ENCODE measurements around the gene OR2D2. TPM values are rescaled to one million over a fixed set of nuclear protein-coding genes. Genes with fewer than 3 reads are reported as not detected.

The OR2D2 gene, protein sequence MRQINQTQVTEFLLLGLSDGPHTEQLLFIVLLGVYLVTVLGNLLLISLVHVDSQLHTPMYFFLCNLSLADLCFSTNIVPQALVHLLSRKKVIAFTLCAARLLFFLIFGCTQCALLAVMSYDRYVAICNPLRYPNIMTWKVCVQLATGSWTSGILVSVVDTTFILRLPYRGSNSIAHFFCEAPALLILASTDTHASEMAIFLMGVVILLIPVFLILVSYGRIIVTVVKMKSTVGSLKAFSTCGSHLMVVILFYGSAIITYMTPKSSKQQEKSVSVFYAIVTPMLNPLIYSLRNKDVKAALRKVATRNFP
- total RNA-seq (not detected), polyA plus RNA-seq (not detected)

DNA sequence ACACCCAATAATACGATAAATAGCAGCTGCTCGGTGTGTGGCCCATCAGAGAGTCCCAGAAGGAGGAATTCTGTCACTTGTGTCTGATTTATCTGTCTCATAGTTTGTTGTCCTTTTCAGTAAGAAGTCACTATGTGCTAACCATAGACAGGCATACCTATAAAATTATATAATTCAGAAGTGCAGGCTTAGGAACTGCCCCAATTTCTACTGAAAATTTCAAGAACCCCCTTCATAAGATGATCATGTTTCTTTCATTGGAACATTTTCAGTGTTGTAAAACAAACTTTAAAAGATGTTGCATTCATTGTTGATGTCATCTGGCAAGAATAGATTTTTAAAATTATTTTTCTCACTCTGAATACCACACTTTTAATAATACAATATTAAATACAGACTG, at the start of gene OR2D2:
Gene OR2D2, minus strand, starts transcription at position 101 of the 400 bp plus-strand sequence. Its CDS starts 0 bp downstream, at position 101.
- Histone ChIP-seq H3K27me3 (no peaks in the 10 kb centered on the region), H3K36me3 (no peaks in the 10 kb centered on the region), H3K4me3 (no peak within 1 kb of the TSS), H3K9me3 (peaks cover 0 to 3% (median under 1%) of the 10 kb centered on the region in 4 donors), H3K4me1 (no peaks in the 10 kb centered on the region), H3K27ac (no peak within 1 kb of the TSS)
- DNase-seq: no peak
- WGBS, 2 donors: 85 to 90% methylated on average over 2 of the region's 2 CpGs
- intact Hi-C loops (cut with DNase I): no loop called here
- TF ChIP-seq POLR2AphosphoS5 (IDR thresholded peaks at IDR 0.05) (no peak), POLR2A (IDR thresholded peaks at IDR 0.05) (no peak), EP300 (IDR thresholded peaks at IDR 0.05) (no peak)
- TF ChIP-seq, protein P1, sequence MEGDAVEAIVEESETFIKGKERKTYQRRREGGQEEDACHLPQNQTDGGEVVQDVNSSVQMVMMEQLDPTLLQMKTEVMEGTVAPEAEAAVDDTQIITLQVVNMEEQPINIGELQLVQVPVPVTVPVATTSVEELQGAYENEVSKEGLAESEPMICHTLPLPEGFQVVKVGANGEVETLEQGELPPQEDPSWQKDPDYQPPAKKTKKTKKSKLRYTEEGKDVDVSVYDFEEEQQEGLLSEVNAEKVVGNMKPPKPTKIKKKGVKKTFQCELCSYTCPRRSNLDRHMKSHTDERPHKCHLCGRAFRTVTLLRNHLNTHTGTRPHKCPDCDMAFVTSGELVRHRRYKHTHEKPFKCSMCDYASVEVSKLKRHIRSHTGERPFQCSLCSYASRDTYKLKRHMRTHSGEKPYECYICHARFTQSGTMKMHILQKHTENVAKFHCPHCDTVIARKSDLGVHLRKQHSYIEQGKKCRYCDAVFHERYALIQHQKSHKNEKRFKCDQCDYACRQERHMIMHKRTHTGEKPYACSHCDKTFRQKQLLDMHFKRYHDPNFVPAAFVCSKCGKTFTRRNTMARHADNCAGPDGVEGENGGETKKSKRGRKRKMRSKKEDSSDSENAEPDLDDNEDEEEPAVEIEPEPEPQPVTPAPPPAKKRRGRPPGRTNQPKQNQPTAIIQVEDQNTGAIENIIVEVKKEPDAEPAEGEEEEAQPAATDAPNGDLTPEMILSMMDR (IDR thresholded peaks at IDR 0.05): no peak

DNA sequence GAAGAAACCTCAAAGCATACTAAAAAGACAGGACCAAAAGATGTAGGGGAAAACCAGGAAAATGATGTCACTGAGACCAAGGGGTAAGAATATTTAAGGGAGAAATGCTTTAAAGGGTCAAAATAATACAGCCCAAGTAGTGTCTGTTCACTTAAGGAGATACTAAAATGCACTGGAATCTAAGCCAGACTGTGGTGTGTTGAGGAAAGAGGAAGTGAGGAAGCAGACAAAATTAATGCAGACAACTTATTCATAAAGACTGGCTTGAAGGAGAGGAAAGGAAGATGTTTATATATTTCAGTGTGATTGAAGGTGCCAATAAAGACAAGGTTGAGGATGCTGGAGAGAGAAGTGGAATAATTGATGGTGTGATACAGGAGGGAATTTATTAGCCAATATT, 49.7 kb upstream of the OR2D2 start:
- TF ChIP-seq, protein P1 (IDR thresholded peaks at IDR 0.05): no peak
- TF ChIP-seq POLR2A (IDR thresholded peaks at IDR 0.05) (no peak), POLR2AphosphoS5 (IDR thresholded peaks at IDR 0.05) (no peak), EP300 (IDR thresholded peaks at IDR 0.05) (no peak)
- H3K36me3 ChIP-seq: no peaks in the 10 kb centered on the region
- intact Hi-C loops (cut with DNase I): no loop called here

DNA sequence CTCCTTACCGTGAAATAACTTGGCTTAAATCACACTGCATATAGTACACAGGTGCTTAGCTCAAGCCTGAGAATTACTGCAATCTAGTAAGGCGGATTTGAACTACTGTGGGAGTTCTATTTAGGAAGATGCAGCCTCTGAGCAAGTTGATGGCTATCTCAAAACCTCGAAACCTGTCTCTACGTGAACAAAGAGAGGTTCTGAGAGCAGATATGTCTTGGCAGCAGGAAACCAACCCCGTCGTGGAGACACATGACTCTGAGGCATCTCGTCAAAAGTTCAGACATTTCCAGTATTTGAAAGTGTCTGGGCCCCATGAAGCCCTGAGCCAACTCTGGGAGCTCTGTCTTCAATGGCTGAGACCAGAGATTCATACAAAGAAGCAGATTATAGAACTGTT, 39.8 kb upstream of the OR2D2 start:
- Histone ChIP-seq H3K9me3 (no peaks in the 10 kb centered on the region), H3K4me3 (no peak overlapping the region), H3K27ac (no peak overlapping the region), H3K27me3 (no peaks in the 10 kb centered on the region), H3K36me3 (no peaks in the 10 kb centered on the region), H3K4me1 (peaks cover 0 to 8% (median 5%) of the 10 kb centered on the region in 4 donors)
- TF ChIP-seq EP300 (IDR thresholded peaks at IDR 0.05) (no peak), POLR2AphosphoS5 (IDR thresholded peaks at IDR 0.05) (no peak), POLR2A (IDR thresholded peaks at IDR 0.05) (no peak)
- TF ChIP-seq, protein P1 (IDR thresholded peaks at IDR 0.05): no peak
- 79 to 90% methylated on average over 7 of the region's 7 CpGs for WGBS, 2 donors
- intact Hi-C loops (cut with DNase I): no loop called here
- DNase-seq: no peak

More for the DNA sequence above, 49.7 kb upstream of the OR2D2 start:
- no peak overlapping the region for H3K27ac ChIP-seq
- no peaks in the 10 kb centered on the region for H3K4me1 ChIP-seq
- H3K9me3 ChIP-seq: no peaks in the 10 kb centered on the region
- no peaks in the 10 kb centered on the region for H3K27me3 ChIP-seq
- no peak overlapping the region for H3K4me3 ChIP-seq
- DNase-seq: no peak

DNA sequence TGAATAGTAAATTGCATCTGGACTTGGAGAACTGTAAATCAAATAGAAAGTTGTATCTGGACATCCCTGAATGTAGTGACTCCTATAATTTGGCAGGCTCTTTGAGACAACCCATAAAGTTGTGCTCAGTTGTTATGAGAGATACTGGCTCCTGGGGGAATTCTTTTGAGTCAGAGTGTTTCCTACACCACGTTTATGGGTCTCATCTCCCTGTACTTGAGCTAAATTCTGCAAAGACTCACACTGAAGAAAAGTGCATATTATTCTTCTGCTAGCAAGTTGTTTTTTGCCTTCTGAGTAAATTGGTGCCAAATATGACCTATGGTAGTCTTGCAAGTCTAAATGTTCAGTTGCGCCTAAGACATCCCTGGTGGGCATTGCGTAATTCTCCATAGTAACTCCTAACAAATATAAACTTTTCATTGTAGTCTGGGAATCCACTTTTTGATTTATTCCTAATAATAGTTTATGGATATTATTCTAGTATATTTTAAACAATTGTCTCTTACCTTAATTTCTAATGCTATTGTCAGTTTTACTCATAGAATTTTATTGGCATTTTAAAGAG, 38.9 kb upstream of the OR2D2 start:
- Histone ChIP-seq H3K4me3 (no peak overlapping the region), H3K36me3 (no peaks in the 10 kb centered on the region), H3K4me1 (peaks cover 0 to 15% (median 10%) of the 10 kb centered on the region in 4 donors), H3K27ac (no peak overlapping the region), H3K9me3 (no peaks in the 10 kb centered on the region), H3K27me3 (no peaks in the 10 kb centered on the region)
- 84 to 86% methylated on average over 3 of the region's 3 CpGs for WGBS, 2 donors
- no peak for DNase-seq
- TF ChIP-seq, protein P1 (IDR thresholded peaks at IDR 0.05): no peak
- TF ChIP-seq POLR2AphosphoS5 (IDR thresholded peaks at IDR 0.05): no peak
- no peak for TF ChIP-seq EP300 (IDR thresholded peaks at IDR 0.05)
- TF ChIP-seq POLR2A (IDR thresholded peaks at IDR 0.05): no peak
- intact Hi-C loops (cut with DNase I): no loop called here
